ENCODE results near the gene CLCN3. TPM values are rescaled to one million over a fixed set of nuclear protein-coding genes. Genes with fewer than 3 reads are reported as not detected.
"Not testable (repeated sequence)": the region's sequence is repeated elsewhere in the genome, so short reads cannot be mapped to it uniquely, and the experiment has no call there.

The CLCN3 gene
- total RNA-seq, 2 donors from 2014 or later = 22.4 to 40.5 TPM

GRCh38 chr4:169766741-169767140, 146.4 kb downstream of the CLCN3 start:
- Histone ChIP-seq H3K4me1 (no peaks in the 10 kb centered on the region), H3K9me3 (no peaks in the 10 kb centered on the region), H3K27me3 (no peaks in the 10 kb centered on the region), H3K4me3 (no peak overlapping the region), H3K27ac (no peak overlapping the region), H3K36me3 (replicated peaks in 1 of 2; ENCODE audit: insufficient read depth in 1 of 2, low read depth in 2 of 2) (no peaks in the 10 kb centered on the region)
- 66 to 71% methylated on average over 3 of the region's 3 CpGs for WGBS, 2 donors
- no peak for ATAC-seq
- TF ChIP-seq POLR2A (IDR thresholded peaks at IDR 0.05) = no peak
- no peak for TF ChIP-seq CTCF (IDR thresholded peaks at IDR 0.05)
- DNase-seq = no peak
- intact Hi-C loops (cut with DNase I) = no loop called here

- Histone ChIP-seq H3K4me3 (no peak overlapping the region), H3K9me3 (no peaks in the 10 kb centered on the region), H3K4me1 (no peaks in the 10 kb centered on the region), H3K27ac (no peak overlapping the region), H3K27me3 (no peaks in the 10 kb centered on the region), H3K36me3 (replicated peaks in 1 of 2; ENCODE audit: insufficient read depth in 1 of 2, low read depth in 2 of 2) (no peaks in the 10 kb centered on the region)
- no peak for ATAC-seq
- intact Hi-C loops (cut with DNase I) = no loop called here
- DNase-seq = no peak
- WGBS, 2 donors = 70 to 82% methylated on average over 3 of the region's 3 CpGs
- TF ChIP-seq CTCF (IDR thresholded peaks at IDR 0.05) (no peak), POLR2A (IDR thresholded peaks at IDR 0.05) (no peak)
Measured at GRCh38 chr4:169768385-169768784, 148.0 kb downstream of the CLCN3 start.

GRCh38 chr4:169770416-169770815, 150.0 kb downstream of the CLCN3 start:
- intact Hi-C loops (cut with DNase I) = no loop called here
- no peak for DNase-seq
- ATAC-seq = no peak
- Histone ChIP-seq H3K27me3 (peaks cover 0 to 8% of the 10 kb centered on the region in 2 donors), H3K4me3 (no peak overlapping the region), H3K27ac (no peak overlapping the region), H3K36me3 (replicated peaks in 1 of 2; ENCODE audit: insufficient read depth in 1 of 2, low read depth in 2 of 2) (no peaks in the 10 kb centered on the region), H3K4me1 (peaks cover 7% of the 10 kb centered on the region), H3K9me3 (no peaks in the 10 kb centered on the region)
- no peak for TF ChIP-seq POLR2A (IDR thresholded peaks at IDR 0.05)
- no peak for TF ChIP-seq CTCF (IDR thresholded peaks at IDR 0.05)

- ATAC-seq; DNase-seq; H3K4me3 ChIP-seq; H3K9me3 ChIP-seq; H3K4me1 ChIP-seq; H3K27ac ChIP-seq; intact Hi-C loops (cut with DNase I); H3K27me3 ChIP-seq; H3K36me3 ChIP-seq (replicated peaks in 1 of 2; ENCODE audit: insufficient read depth in 1 of 2, low read depth in 2 of 2): not testable (repeated sequence)
- WGBS, 2 donors = 84 to 86% methylated on average over 11 of the region's 11 CpGs
Measured at GRCh38 chr4:169771556-169772080, 151.2 kb downstream of the CLCN3 start.

Other genes starting within 250 kb of the CLCN3 start
- gene NEK1, start 8.0 kb upstream of the CLCN3 start, total RNA-seq = 10 to 100 TPM in 1 of 2 donors, 1 to 10 TPM in 1; 6.3 to 12.2 TPM
- gene HPF1, start 137.4 kb downstream of the CLCN3 start, total RNA-seq = 10 to 100 TPM in 1 of 2 donors, 1 to 10 TPM in 1; 8.6 to 10.9 TPM